Memory B cell (primary cell): Measurements from ENCODE around the gene B4GALT6.

Experiments used
- ATAC-seq: fragments of 150-1000 bp; cut with Tn5 transposase; 2 replicates; pipeline ENCODE4 v1.10.0; 2021; ENCODE audit warnings: low read depth, mild to moderate bottlenecking, moderate library complexity
- DNase-seq, 2 donors: peaks; one replicate each; pipeline ENCODE4 v3.0.0; 2022; ENCODE audit warnings: low spot score in 2 of 2
- H3K27ac Mint-ChIP-seq: one replicate; pipeline ENCODE4 v1.8.0; 2022; ENCODE audit warnings: mild to moderate bottlenecking, moderate library complexity, mixed read lengths
- H3K27me3 Mint-ChIP-seq: one replicate; pipeline ENCODE4 v1.8.0; 2022; ENCODE audit warnings: mixed read lengths
- H3K36me3 Mint-ChIP-seq: one replicate; pipeline ENCODE4 v1.8.0; 2022; ENCODE audit warnings: mild to moderate bottlenecking, mixed read lengths
- H3K4me1 Mint-ChIP-seq: one replicate; pipeline ENCODE4 v1.8.0; 2022; ENCODE audit warnings: mixed read lengths
- H3K4me3 Mint-ChIP-seq: one replicate; pipeline ENCODE4 v1.8.0; 2022; ENCODE audit warnings: mild to moderate bottlenecking, moderate library complexity, mixed read lengths
- H3K9me3 Mint-ChIP-seq: one replicate; pipeline ENCODE4 v1.8.0; 2022; ENCODE audit warnings: mixed read lengths

Gene B4GALT6

DNA sequence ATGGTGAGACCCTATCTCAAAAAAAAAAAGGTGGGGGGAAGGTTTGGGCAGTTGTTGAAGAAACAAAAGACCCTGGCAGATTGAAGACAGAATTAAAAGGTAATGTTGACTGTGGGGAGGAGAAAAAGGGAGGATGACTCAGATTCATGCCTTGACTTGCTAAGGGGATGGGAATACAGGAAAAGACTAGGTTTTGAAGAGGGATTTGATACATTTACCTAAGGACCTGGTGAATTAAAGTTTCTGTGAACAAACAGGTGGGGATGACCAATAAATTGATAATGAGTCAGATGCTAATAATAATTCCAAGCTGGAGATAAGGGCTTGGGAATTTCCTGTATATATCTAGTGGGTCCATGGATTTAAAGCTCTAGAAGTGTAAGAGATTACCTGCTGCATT, 65.1 kb downstream of the B4GALT6 start:
- no peaks in the 10 kb centered on the region for H3K36me3 Mint-ChIP-seq
- no peak overlapping the region for H3K4me3 Mint-ChIP-seq
- peaks cover 3% of the 10 kb centered on the region for H3K4me1 Mint-ChIP-seq
- H3K9me3 Mint-ChIP-seq, result no peaks in the 10 kb centered on the region
- DNase-seq (no peak), ATAC-seq (no peak)
- peaks cover 10% of the 10 kb centered on the region for H3K27me3 Mint-ChIP-seq
- no peak overlapping the region for H3K27ac Mint-ChIP-seq

DNA sequence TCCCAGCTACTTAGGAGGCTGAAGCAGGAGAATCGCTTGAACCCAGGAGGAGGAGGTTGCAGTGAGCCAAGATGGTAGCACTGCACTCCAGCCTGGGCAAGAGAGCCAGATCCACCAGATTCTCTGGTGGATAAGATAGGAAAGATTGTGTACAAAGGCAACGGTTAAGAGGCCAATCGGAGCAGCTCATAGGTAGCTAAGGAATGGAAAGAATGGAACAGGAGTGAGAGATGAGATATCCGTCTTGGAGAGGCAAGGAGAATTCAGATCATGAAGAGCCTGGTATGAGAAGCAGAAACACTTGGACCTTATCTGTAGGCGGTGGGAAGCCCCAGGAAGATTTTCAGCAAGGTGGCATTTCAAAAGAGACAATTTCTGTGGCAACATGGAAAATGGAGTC, 65.6 kb downstream of the B4GALT6 start:
- H3K4me3 Mint-ChIP-seq, result no peak overlapping the region
- no peaks in the 10 kb centered on the region for H3K9me3 Mint-ChIP-seq
- H3K27ac Mint-ChIP-seq, result no peak overlapping the region
- no peaks in the 10 kb centered on the region for H3K36me3 Mint-ChIP-seq
- H3K4me1 Mint-ChIP-seq, result peaks cover 3% of the 10 kb centered on the region
- peaks cover 12% of the 10 kb centered on the region for H3K27me3 Mint-ChIP-seq
- ATAC-seq (no peak), DNase-seq (no peak)

DNA sequence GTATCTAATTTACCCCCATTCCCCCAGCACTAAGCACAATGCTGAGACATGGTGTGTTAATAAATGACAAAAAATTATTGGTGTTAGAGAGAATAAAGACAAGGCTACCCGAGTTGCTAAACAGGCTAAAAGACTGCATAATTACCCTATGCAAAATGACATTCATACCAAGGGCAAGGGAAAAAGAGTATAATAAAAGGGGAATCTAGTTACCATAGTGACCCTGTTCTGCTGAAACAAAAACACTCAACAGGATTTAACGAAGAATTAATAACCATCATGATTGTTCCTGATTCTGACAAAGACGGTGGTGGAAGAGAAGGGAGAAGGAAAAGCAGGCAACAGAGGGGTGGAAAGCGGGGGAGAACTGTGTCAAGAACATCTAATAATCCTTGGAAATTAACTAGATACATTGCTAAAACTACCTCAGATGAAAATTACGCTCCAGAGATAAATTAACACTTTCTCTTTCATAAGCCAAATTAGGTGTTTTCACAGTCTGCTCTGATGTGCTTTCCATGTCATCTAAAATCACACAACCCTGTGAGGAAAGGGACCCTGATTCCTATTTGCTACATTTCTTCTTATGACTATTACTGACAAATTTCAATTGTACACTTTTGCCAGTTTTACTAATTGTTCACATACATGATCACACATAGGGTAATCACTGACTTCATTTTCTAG, 67.2 kb downstream of the B4GALT6 start:
- DNase-seq (no peak), ATAC-seq (no peak)
- Mint-ChIP-seq H3K27me3 (peaks cover 13% of the 10 kb centered on the region), H3K36me3 (no peaks in the 10 kb centered on the region), H3K4me1 (peaks cover 3% of the 10 kb centered on the region), H3K4me3 (no peak overlapping the region), H3K9me3 (no peaks in the 10 kb centered on the region), H3K27ac (no peak overlapping the region)

DNA sequence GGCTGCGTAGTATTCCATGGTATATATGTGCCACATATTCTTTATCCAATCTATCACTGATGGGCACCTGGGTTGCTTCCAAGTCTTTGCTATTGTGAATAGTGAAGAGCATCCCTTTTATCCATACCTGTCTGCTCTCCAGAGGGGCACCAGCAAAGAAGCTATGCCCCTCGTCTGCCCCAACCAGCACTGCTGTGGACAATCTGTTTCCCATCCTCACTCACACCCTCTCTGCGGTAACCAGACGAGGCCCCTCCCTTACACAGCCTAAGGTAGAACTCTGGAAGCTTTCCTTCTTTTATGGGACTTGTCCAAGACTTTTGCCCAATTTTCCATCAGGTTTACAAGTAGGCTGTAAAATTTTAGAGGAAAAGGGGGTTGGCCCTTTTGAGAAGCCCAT, 67.8 kb downstream of the B4GALT6 start:
- no peak overlapping the region for H3K4me3 Mint-ChIP-seq
- no peak overlapping the region for H3K27ac Mint-ChIP-seq
- ATAC-seq (no peak), DNase-seq (no peak)
- no peaks in the 10 kb centered on the region for H3K36me3 Mint-ChIP-seq
- H3K27me3 Mint-ChIP-seq, result peaks cover 13% of the 10 kb centered on the region
- H3K9me3 Mint-ChIP-seq, result no peaks in the 10 kb centered on the region
- H3K4me1 Mint-ChIP-seq, result peaks cover 3% of the 10 kb centered on the region

DNA sequence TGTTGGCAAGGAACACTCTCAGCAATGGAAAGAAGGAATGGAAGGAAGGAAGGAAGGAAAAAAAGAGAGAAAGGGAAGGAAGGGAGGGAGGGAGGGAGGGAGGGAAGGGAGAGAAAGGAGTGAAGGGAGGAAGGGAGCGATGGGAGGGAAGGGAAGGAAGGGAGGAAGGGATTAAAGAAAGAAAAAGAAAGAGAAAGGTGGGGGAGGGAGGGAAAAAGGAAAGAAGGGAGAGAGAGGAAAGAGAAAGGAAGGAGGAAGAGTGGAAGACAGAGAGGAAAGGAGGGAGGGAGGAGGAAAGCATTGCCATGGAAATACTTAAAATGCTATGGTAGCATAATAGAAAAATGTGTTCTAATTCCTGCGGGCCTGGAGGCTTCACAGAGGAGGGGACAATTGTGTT, 70.3 kb downstream of the B4GALT6 start:
- H3K27me3 Mint-ChIP-seq, result peaks cover 12% of the 10 kb centered on the region
- H3K27ac Mint-ChIP-seq, result no peak overlapping the region
- ATAC-seq (no peak), DNase-seq (no peak)
- H3K4me1 Mint-ChIP-seq, result peaks cover 3% of the 10 kb centered on the region
- H3K36me3 Mint-ChIP-seq, result no peaks in the 10 kb centered on the region
- no peaks in the 10 kb centered on the region for H3K9me3 Mint-ChIP-seq
- H3K4me3 Mint-ChIP-seq, result no peak overlapping the region

DNA sequence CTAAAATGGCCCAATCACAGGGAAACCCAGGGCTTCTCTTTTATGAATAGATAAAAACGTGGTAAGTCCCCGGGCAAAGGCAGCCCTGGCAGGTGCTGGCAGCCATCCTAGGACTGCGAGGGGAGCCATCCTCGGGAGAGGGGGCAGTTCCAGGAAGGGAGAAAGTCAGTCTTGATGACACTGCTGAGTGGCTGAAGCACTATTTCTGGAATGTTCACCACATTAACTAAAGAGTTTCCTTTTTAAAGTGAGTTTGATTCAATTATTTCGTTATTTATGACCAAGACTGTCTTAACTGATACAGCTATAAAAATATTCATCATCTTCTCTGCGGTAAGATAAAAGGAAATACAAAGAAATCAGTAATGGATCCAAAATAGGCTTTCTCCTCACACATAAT, 72.3 kb downstream of the B4GALT6 start:
- H3K27me3 Mint-ChIP-seq, result peaks cover 10% of the 10 kb centered on the region
- H3K27ac Mint-ChIP-seq, result no peak overlapping the region
- H3K36me3 Mint-ChIP-seq, result no peaks in the 10 kb centered on the region
- DNase-seq (no peak), ATAC-seq (no peak)
- H3K4me1 Mint-ChIP-seq, result peaks cover 1% of the 10 kb centered on the region
- no peaks in the 10 kb centered on the region for H3K9me3 Mint-ChIP-seq
- H3K4me3 Mint-ChIP-seq, result no peak overlapping the region

DNA sequence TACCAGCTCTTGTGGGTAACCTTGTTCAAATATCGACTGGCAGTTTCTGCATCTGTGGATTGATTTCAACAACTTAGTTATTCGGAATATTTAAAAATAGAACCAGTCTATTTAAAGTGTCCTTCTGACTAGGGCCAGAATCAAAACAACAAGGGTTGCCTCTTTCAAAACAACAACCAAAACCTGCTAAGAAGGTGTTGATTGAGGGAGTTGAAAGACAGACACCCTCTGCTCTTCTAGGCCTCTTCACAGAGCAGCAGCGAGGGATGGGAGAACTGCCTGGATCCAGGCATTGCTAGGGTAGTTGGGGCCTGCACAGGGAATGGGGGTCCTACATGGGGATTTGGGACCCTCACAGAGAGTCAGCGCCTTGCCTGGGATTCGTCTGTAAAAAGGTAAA, 72.9 kb downstream of the B4GALT6 start:
- peaks cover 9% of the 10 kb centered on the region for H3K27me3 Mint-ChIP-seq
- no peak overlapping the region for H3K4me3 Mint-ChIP-seq
- no peaks in the 10 kb centered on the region for H3K36me3 Mint-ChIP-seq
- no peak for DNase-seq
- no peaks in the 10 kb centered on the region for H3K4me1 Mint-ChIP-seq
- H3K27ac Mint-ChIP-seq, result no peak overlapping the region
- ATAC-seq, result no peak
- no peaks in the 10 kb centered on the region for H3K9me3 Mint-ChIP-seq

DNA sequence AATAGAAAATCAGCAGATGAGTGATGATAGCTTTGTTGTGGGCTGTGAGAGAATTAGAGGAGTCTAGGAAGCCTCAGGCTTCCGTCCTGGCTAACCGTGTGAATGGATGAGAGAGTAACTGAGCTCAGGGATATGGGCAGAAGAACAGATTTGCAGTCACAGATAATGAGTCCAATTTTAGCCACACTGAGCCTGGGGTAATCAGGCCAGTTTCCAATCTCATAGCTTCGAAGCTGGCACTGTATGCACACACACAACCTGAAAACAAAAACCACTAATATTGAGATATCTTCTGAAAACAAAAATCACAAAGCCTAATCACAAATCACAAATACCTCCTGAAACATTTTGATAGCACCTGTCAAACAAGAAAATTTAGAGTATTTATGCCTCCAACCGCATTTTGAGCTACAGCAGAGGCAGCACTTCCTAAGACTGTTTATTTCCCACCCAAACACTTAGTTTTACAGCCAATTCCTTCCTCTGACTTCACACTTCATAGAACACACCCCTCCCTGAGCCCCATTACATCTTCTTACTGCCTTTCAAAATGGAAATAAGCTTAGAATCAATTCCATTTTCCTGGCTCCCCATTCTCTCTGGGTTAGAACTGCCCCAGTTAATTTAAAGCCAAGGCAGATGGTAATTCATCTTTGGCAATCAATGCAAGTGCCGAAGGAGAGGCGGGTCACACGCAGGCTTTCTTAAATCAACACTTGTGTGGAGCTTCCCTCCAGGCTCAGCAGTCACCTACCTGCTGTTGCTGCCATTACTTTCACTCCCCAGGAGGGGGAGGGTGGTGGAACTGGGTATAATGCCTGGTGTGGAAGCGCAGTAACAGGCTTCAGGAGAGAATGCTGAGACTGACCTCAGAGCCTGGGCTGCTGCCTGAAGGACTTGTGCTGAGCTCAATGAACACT, 73.8 kb downstream of the B4GALT6 start:
- no peaks in the 10 kb centered on the region for H3K4me1 Mint-ChIP-seq
- H3K4me3 Mint-ChIP-seq, result no peak overlapping the region
- H3K27me3 Mint-ChIP-seq, result peaks cover 9% of the 10 kb centered on the region
- H3K27ac Mint-ChIP-seq, result no peak overlapping the region
- no peaks in the 10 kb centered on the region for H3K9me3 Mint-ChIP-seq
- DNase-seq, result no peak
- H3K36me3 Mint-ChIP-seq, result no peaks in the 10 kb centered on the region
- ATAC-seq, result no peak

DNA sequence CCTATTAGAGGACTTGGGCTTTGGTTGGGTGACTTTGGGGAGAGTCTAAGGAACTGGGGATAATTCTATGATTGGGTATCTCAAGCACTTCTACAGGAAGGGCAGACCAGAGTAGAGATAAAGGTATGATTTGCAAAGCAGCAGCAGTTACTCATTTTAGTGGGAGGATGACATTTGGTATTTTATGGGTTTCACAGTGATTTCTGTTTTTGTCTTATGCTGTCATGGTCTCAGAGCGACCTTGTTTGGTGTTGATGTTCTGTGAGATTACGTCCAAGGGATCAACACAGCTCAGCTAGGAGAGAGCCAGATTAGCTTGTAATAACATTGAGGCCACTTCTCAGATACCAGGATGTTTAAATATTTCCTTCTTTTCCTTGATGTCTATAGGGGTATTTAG, 74.5 kb downstream of the B4GALT6 start:
- Mint-ChIP-seq H3K27me3 (peaks cover 11% of the 10 kb centered on the region), H3K27ac (no peak overlapping the region), H3K4me3 (no peak overlapping the region), H3K36me3 (no peaks in the 10 kb centered on the region), H3K4me1 (no peaks in the 10 kb centered on the region), H3K9me3 (no peaks in the 10 kb centered on the region)
- DNase-seq, result no peak
- ATAC-seq, result no peak

DNA sequence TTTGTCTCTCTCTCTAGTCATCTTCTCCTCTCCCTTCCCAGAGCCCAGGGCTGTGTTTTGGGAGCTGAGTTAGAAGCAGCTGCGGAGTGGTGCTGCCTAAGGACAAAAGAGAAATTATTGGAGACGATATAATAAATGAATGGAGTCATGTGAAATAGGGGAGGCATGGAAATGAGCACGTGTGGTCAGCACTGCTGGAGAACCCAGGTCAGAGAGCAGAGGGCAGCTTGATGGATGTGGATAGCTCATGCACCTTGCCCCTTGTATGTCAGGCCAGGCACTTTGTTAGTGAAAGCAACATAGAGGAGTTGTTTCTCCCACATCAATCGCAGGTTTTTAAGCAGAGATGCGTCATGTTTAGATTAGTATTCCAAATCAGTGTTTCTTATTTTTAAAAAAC, 77.0 kb downstream of the B4GALT6 start:
- Mint-ChIP-seq H3K27me3 (peaks cover 9% of the 10 kb centered on the region), H3K36me3 (no peaks in the 10 kb centered on the region), H3K4me1 (no peaks in the 10 kb centered on the region), H3K27ac (no peak overlapping the region), H3K9me3 (peaks cover 3% of the 10 kb centered on the region), H3K4me3 (no peak overlapping the region)
- ATAC-seq (no peak), DNase-seq (no peak)

DNA sequence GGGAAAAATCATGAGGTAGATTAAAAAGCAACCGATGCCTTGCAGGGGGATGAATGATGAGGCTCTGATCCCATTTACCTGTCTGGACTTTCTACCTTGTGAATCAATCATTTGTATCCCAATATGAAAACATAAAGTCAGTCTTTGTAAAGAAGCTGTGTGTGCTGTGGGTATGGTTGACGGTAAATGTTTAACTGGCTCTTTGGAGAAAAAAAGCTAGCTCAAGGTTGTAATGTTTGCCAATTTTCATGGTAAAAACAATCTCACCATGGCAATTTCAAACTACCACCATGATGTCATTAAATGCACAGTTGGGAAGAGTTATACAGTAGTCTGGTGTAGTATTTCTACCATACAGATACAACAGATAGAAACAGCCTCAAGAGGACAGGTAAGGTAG, 78.1 kb downstream of the B4GALT6 start:
- no peak for ATAC-seq
- no peak for DNase-seq
- H3K4me3 Mint-ChIP-seq, result no peak overlapping the region
- H3K9me3 Mint-ChIP-seq, result peaks cover 3% of the 10 kb centered on the region
- H3K4me1 Mint-ChIP-seq, result no peaks in the 10 kb centered on the region
- H3K27ac Mint-ChIP-seq, result no peak overlapping the region
- no peaks in the 10 kb centered on the region for H3K36me3 Mint-ChIP-seq
- H3K27me3 Mint-ChIP-seq, result peaks cover 9% of the 10 kb centered on the region

DNA sequence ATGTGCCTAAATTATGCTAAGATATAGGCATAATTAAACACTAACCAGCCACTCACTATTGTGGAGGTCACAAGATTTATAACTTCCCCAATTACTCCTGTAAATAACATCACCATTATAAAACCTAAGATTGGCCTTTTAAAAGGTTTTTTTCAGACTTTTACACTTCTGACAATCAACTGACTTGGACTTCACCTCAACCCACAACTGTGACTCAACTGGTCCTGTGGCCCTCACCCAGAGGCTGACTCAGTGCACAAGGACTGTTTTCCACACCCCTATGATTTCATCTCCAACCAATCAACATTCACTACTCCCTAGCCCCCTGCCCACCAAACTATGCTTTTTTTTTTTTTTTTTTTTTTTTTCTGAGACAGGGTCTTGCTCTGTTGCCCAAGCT, 81.1 kb downstream of the B4GALT6 start:
- no peak overlapping the region for H3K4me3 Mint-ChIP-seq
- peaks cover 3% of the 10 kb centered on the region for H3K9me3 Mint-ChIP-seq
- ATAC-seq, result no peak
- DNase-seq, result no peak
- no peaks in the 10 kb centered on the region for H3K36me3 Mint-ChIP-seq
- H3K4me1 Mint-ChIP-seq, result no peaks in the 10 kb centered on the region
- H3K27me3 Mint-ChIP-seq, result peaks cover 14% of the 10 kb centered on the region
- no peak overlapping the region for H3K27ac Mint-ChIP-seq

DNA sequence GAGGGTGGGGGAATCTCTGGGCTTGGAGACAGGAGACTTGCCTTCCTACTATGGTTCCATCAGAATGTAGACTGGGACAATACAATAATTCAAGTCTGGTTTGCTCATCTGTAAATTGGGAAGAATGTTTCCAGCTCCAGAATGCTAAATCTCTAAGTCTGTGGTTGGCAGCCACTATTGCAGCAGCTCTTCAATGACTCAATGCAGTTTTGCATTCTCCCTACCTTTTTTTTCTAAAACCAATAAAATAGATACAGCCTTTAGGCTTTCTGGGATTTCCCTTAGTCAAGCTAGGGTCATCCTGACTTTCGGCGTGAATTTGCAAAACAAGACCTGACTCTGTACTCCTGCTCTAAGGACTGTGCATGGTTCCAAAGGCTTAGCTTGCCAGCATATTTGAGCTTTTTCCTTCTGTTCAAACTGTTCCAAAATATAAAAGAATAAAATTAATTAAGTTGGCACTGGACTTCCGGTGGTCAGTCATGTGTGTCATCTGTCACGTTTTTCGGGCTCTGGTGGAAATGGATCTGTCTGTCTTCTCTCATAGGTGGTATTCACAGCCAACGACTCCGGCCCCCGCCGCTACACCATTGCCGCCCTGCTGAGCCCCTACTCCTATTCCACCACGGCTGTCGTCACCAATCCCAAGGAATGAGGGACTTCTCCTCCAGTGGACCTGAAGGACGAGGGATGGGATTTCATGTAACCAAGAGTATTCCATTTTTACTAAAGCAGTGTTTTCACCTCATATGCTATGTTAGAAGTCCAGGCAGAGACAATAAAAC, 86.2 kb downstream of the B4GALT6 start:
- ATAC-seq (no peak), DNase-seq (no peak)
- no peaks in the 10 kb centered on the region for H3K4me1 Mint-ChIP-seq
- H3K27ac Mint-ChIP-seq, result no peak overlapping the region
- H3K27me3 Mint-ChIP-seq, result peaks cover 6% of the 10 kb centered on the region
- H3K36me3 Mint-ChIP-seq, result no peaks in the 10 kb centered on the region
- H3K9me3 Mint-ChIP-seq, result no peaks in the 10 kb centered on the region
- H3K4me3 Mint-ChIP-seq, result no peak overlapping the region
